Keratinocyte (primary cell): ENCODE measurements around the gene KRT38.

Experiments used
- CTCF ChIP-seq, 3 experiments: IDR thresholded peaks in 1 of 3; conservative IDR thresholded peaks in 1 of 3; optimal IDR thresholded peaks in 1 of 3; 2 replicates in 2 of 3; 3 replicates in 1 of 3; pipeline versions ENCODE3 to v1.5.1; 2011; ENCODE audit warnings: low read length in 3 of 3, mild to moderate bottlenecking in 3 of 3, moderate library complexity in 2 of 3, control low read depth in 1 of 3, inconsistent platforms in 1 of 3; ENCODE audit not compliant: insufficient read depth in 2 of 3; ENCODE audit errors: extremely low read depth in 1 of 3
- EZH2 ChIP-seq: IDR thresholded peaks from one replicate; pipeline ENCODE4 v1.6.1; 2012; ENCODE audit warnings: inconsistent platforms, mild to moderate bottlenecking, low read length, moderate library complexity

GRCh38 chr17:41415411-41415810, 25.4 kb downstream of the KRT38 start:
- TF ChIP-seq EZH2 (no peak), CTCF (optimal IDR thresholded peaks at IDR 0.05 in 1 of 3, IDR thresholded peaks at IDR 0.05 in 1 of 3, conservative IDR thresholded peaks at IDR 0.05 in 1 of 3; ENCODE audit: extremely low read depth in 1 of 3, insufficient read depth in 2 of 3, low read length in 3 of 3) (no peak)
